Heart right ventricle (tissue), 16 donors: Measurements from ENCODE around the gene TFEB. TPM values are rescaled to one million over a fixed set of nuclear protein-coding genes. Genes with fewer than 3 reads are reported as not detected.

ENCODE experiments used
- ATAC-seq, 8 donors: fragments of 200-7000 bp; cut with Tn5 transposase; one replicate each; pipeline ENCODE4 v1.9.1; 2020; ENCODE audit warnings: mild to moderate bottlenecking in 8 of 8, moderate library complexity in 8 of 8, moderate number of reproducible peaks in 1 of 8
- DNase-seq, 2 donors: peaks; one replicate each; pipeline ENCODE4 v3.0.0-alpha.2; 2020
- H3K27ac ChIP-seq, 10 donors: fragments of 200-600 bp; sonication (generic) in 2 of 10; one replicate each; pipeline versions ENCODE4 v1.5.0 to v1.8.0; 2020 to 2022; ENCODE audit warnings: mild to moderate bottlenecking in 3 of 10
- H3K27me3 ChIP-seq, 7 donors: fragments of 200-600 bp; one replicate each; pipeline ENCODE4 v1.8.0; 2021 to 2022; ENCODE audit warnings: mild to moderate bottlenecking in 2 of 7
- H3K36me3 ChIP-seq, 9 donors: fragments of 200-600 bp; sonication (generic) in 1 of 9; one replicate each; pipeline versions ENCODE4 v1.5.0 to v1.8.0; 2020 to 2022; ENCODE audit warnings: mild to moderate bottlenecking in 2 of 9
- H3K4me1 ChIP-seq, 9 donors: fragments of 200-600 bp; sonication (generic) in 1 of 9; one replicate each; pipeline versions ENCODE4 v1.5.0 to v1.8.0; 2020 to 2022; ENCODE audit warnings: mild to moderate bottlenecking in 4 of 9
- H3K4me3 ChIP-seq, 10 donors: fragments of 200-600 bp; sonication (generic) in 2 of 10; one replicate each; pipeline versions ENCODE4 v1.5.0 to v1.8.0; 2020 to 2022; ENCODE audit warnings: mild to moderate bottlenecking in 7 of 10, moderate library complexity in 2 of 10
- H3K9me3 ChIP-seq, 11 donors: fragments of 200-600 bp in 10 of 11; sonication (generic) in 2 of 11; one replicate each; pipeline versions ENCODE4 v1.5.0 to v1.8.0; 2013 to 2022; ENCODE audit warnings: mild to moderate bottlenecking in 2 of 11, control low read depth in 1 of 11, moderate library complexity in 1 of 11
- CTCF ChIP-seq, 9 donors: fragments of 200-600 bp; sonication (generic) in 2 of 9; IDR thresholded peaks; one replicate each; pipeline versions ENCODE4 v1.5.0 to v1.8.0; 2021 to 2022; ENCODE audit warnings: antibody characterized with exemption in 9 of 9, mild to moderate bottlenecking in 5 of 9, moderate library complexity in 1 of 9
- WGBS, 2 donors: extraction: QIAGEN DNeasy Blood & Tissue Kit; methylation state at CpG; one replicate each; pipeline ENCODE4 v1.1.7; 2013; ENCODE audit warnings: inconsistent platforms in 1 of 2; 5-methylcytosine and 5-hydroxymethylcytosine counted together
- intact Hi-C, 10 donors: fragments of 100-400 bp; cut with DNase I; formaldehyde crosslinking; loops; one replicate each; pipeline versions ENCODE4 v1.11.1 to v1.14.2; 2022
- polyA plus RNA-seq, 2 donors: library from polyadenylated mRNA; stranded (reverse); fragments of 200-250 nt; gene quantifications; one replicate each; pipeline ENCODE4 v1.2.3, GENCODE V29; 2013
- total RNA-seq, 10 donors: library from RNA; stranded (reverse); fragmentation: NEBNext Ultra II Directional in 3 of 10; extraction: Animal tissue kit (Norgen Biotek cat#: 25700) in 3 of 10; gene quantifications; one replicate each; pipeline versions ENCODE4 v1.2.1 to v1.2.4, GENCODE V29; 2021 to 2023
- donor health status: Arrhythmogenic right ventricular cardiomyopathy.
- donor health status: ischemic (EF 13 %, LVEDD 7.1; RV severe dilation, severe dysfunction).
- donor health status: healthy with polysubstance abuse.
- donor health status: DM: no; HTN: yes; CAD: no.
- donor health status: DM: no; HTN: no; CAD: no.
- donor health status: ischemic (EF 25% LVEDD 6.9; RV normal size, moderate dysfunction).
- donor health status: ischemic (EF 25% LVEDD 5.7; RV mildly dilated, moderate dysfunction).
- donor health status: healthy.
- donor health status: DM: yes; HTN: yes; CAD: no.
- donor health status: Ischemic cardiomyopathy.
- donor health status: ischemic (EF 35%, LVEDD 5.7; RV mildly dilated, moderate dysfunction).
- donor health status: nonischemic (EF 11% LVEDD 7.7; RV severe dilation, severe dysfunction).
- donor health status: DM: yes; HTN: yes; CAD: no.
- donor health status: PGD.
- donor health status: ischemic (EF 29% LVEDD 5.4; RV normal size, mild dysfunction).
- donor health status: nonischemic (EF 23%, LVEDD 6.1; RV moderate dilation, normal function).

Gene TFEB
- total and polyA plus RNA-seq, 12 donors: 29.2 to 52.3 (median 39.6) TPM

- intact Hi-C loops: loop anchor here in 5 of 10 donors (1.0 to 5.0 kb wide), 7 partner anchors 28 to 663 kb away; partner anchors contain the start of genes FRS3 (in 3 of the 5), NFYA (in 1 of the 5), OARD1 (in 1 of the 5) and PRICKLE4 (in 1 of the 5)
- no peak for TF ChIP-seq CTCF (IDR thresholded peaks at IDR 0.05)
- Histone ChIP-seq H3K36me3 (no peaks in the 10 kb centered on the region), H3K4me1 (peaks cover 14 to 49% (median 45%) of the 10 kb centered on the region in 9 donors), H3K9me3 (no peaks in the 10 kb centered on the region), H3K27ac (peak overlapping the region; percentile 97 to 100 (median 100)), H3K4me3 (peak overlapping the region; percentile 75 to 99 (median 92)), H3K27me3 (no peaks in the 10 kb centered on the region)
- ATAC-seq (peak; percentile 83 to 89 (median 85)), DNase-seq (peak; percentile 86 to 90)
- 0% methylated on average over 47 to 76 of the region's 76 CpGs for WGBS, 2 donors
Measured at GRCh38 chr6:41734666-41735426, 562 bp downstream of the TFEB start.

GRCh38 chr6:41733707-41734665, 1.4 kb downstream of the TFEB start:
- Histone ChIP-seq H3K36me3 (no peaks in the 10 kb centered on the region), H3K4me1 (peaks cover 14 to 58% (median 53%) of the 10 kb centered on the region in 9 donors), H3K27me3 (no peaks in the 10 kb centered on the region), H3K27ac (peak overlapping the region; percentile 97 to 100 (median 100)), H3K9me3 (no peaks in the 10 kb centered on the region), H3K4me3 (peak overlapping the region; percentile 75 to 99 (median 92))
- WGBS, 2 donors: 1 to 2% methylated on average over 51 to 73 of the region's 73 CpGs
- DNase-seq (peak; percentile 74 to 78), ATAC-seq (peak; percentile 66 to 82 (median 75))
- intact Hi-C loops: loop anchor here in 5 of 10 donors (2.0 to 5.0 kb wide), 4 partner anchors 27 to 662 kb away; partner anchors contain the start of genes NFYA (in 1 of the 5) and OARD1 (in 1 of the 5)
- TF ChIP-seq CTCF (IDR thresholded peaks at IDR 0.05): no peak

GRCh38 chr6:41733360-41733706, 2.1 kb downstream of the TFEB start:
- WGBS, 2 donors: 20 to 41% methylated on average over 11 of the region's 11 CpGs
- ATAC-seq: peak in 2 of 8 donors; percentile 0 to 1
- Histone ChIP-seq H3K4me3 (peak overlapping the region; percentile 75 to 99 (median 92)), H3K27me3 (no peaks in the 10 kb centered on the region), H3K36me3 (no peaks in the 10 kb centered on the region), H3K4me1 (peaks cover 18 to 64% (median 58%) of the 10 kb centered on the region in 9 donors), H3K27ac (peak overlapping the region; percentile 97 to 100 (median 100)), H3K9me3 (no peaks in the 10 kb centered on the region)
- DNase-seq: no peak
- no peak for TF ChIP-seq CTCF (IDR thresholded peaks at IDR 0.05)
- intact Hi-C loops: loop anchor here in 3 of 10 donors (2.0 to 5.0 kb wide), 3 partner anchors 27 to 661 kb away; partner anchors contain the start of genes NFYA (in 1 of the 3) and OARD1 (in 1 of the 3)
